ENCODE data around the gene GALNT18. TPM values are rescaled to one million over a fixed set of nuclear protein-coding genes. Genes with fewer than 3 reads are reported as not detected.

GALNT18 gene
- total RNA-seq, 2 experiments from 2014 or later, result not detected

DNA sequence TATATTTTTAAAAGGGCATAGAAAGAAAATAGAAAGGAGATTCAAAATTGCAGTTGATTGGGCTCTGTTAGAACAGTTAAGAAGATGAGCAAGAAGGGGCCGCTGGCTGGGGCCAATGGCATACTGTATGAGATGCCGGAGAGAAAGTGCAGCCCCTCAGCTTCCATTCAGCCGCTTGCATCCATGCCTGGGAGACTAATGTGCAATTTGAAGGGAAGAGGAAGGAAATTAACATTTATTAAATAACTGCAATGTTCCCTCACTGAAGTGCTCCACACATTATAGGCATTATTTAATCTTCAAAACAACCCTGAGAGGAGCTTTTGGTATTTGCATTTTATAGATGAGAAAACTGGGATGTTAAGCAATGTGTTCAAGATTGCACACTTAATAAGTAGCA is 224.0 kb downstream of the GALNT18 start:
- no peak for DNase-seq (ENCODE audit: low spot score)
- H4K20me1 ChIP-seq (ENCODE audit: insufficient read depth, low read length), result no peaks in the 10 kb centered on the region
- POLR2A ChIA-PET, result interaction anchor here (0.5 kb wide), 1 partner anchor 520 kb away, joined by 4 read pairs; no protein-coding TSS in a partner anchor
- no peak overlapping the region for H3K27ac ChIP-seq (ENCODE audit: low read depth, low read length, poor library complexity, severe bottlenecking)
- no TSS peak for BruUV-seq (replicated peaks)
- CTCF ChIA-PET (ENCODE audit: unreplicated experiment), result no interaction called here
- H3K4me1 ChIP-seq (ENCODE audit: insufficient read depth, low read length, poor library complexity, severe bottlenecking), result no peaks in the 10 kb centered on the region
- TF ChIP-seq EZH2phosphoT487 (IDR thresholded peaks at IDR 0.05; ENCODE audit: borderline replicate concordance, low read depth, low read length), result no peak
- TF ChIP-seq, protein P1, sequence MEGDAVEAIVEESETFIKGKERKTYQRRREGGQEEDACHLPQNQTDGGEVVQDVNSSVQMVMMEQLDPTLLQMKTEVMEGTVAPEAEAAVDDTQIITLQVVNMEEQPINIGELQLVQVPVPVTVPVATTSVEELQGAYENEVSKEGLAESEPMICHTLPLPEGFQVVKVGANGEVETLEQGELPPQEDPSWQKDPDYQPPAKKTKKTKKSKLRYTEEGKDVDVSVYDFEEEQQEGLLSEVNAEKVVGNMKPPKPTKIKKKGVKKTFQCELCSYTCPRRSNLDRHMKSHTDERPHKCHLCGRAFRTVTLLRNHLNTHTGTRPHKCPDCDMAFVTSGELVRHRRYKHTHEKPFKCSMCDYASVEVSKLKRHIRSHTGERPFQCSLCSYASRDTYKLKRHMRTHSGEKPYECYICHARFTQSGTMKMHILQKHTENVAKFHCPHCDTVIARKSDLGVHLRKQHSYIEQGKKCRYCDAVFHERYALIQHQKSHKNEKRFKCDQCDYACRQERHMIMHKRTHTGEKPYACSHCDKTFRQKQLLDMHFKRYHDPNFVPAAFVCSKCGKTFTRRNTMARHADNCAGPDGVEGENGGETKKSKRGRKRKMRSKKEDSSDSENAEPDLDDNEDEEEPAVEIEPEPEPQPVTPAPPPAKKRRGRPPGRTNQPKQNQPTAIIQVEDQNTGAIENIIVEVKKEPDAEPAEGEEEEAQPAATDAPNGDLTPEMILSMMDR (conservative IDR thresholded peaks at IDR 0.05; ENCODE audit: low read length), result no peak
- H3K9me2 ChIP-seq (ENCODE audit: insufficient read depth, low read length), result no peaks in the 10 kb centered on the region
- no peaks in the 10 kb centered on the region for H3K36me3 ChIP-seq (ENCODE audit: insufficient read depth, low read length)
- no peaks in the 10 kb centered on the region for H3K79me2 ChIP-seq (ENCODE audit: insufficient read depth, low read depth, low read length)
- no peak overlapping the region for H2AFZ ChIP-seq (ENCODE audit: low read length)
- intact Hi-C loops (cut with micrococcal nuclease; ENCODE audit: unreplicated experiment), result no loop called here
- H3K4me3 ChIP-seq (ENCODE audit: low read depth, low read length, poor library complexity, severe bottlenecking), result no peak overlapping the region
- H3K4me2 ChIP-seq (ENCODE audit: low read length), result no peak overlapping the region
- no peaks in the 10 kb centered on the region for H3K9me3 ChIP-seq (ENCODE audit: low read length)

DNA sequence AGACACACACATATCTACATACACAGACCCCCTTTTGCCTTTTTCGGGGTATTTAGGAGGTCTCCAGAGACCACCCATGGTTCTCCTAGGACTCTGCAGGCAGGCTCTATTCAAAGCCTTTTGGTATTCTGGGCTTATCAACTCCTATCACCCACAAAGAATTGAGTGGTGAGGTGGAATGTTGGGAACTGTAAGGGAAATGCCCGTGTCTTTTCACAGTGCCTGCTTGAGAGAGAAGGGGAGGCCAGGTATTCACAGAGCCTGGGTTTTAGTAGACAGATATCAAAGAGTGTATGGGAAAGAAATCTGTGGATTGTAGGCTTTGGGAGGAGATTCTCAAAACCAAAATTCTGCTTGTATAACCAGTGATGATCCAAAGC is 224.8 kb downstream of the GALNT18 start:
- Histone ChIP-seq H2AFZ (ENCODE audit: low read length) (no peak overlapping the region), H3K36me3 (ENCODE audit: insufficient read depth, low read length) (no peaks in the 10 kb centered on the region), H3K4me1 (ENCODE audit: insufficient read depth, low read length, poor library complexity, severe bottlenecking) (no peaks in the 10 kb centered on the region), H4K20me1 (ENCODE audit: insufficient read depth, low read length) (no peaks in the 10 kb centered on the region), H3K79me2 (ENCODE audit: insufficient read depth, low read depth, low read length) (no peaks in the 10 kb centered on the region), H3K4me3 (ENCODE audit: low read depth, low read length, poor library complexity, severe bottlenecking) (no peak overlapping the region), H3K4me2 (ENCODE audit: low read length) (no peak overlapping the region), H3K27ac (ENCODE audit: low read depth, low read length, poor library complexity, severe bottlenecking) (no peak overlapping the region), H3K9me2 (ENCODE audit: insufficient read depth, low read length) (no peaks in the 10 kb centered on the region), H3K9me3 (ENCODE audit: low read length) (no peaks in the 10 kb centered on the region)
- BruUV-seq (replicated peaks), result no TSS peak
- CTCF ChIA-PET (ENCODE audit: unreplicated experiment), result no interaction called here
- TF ChIP-seq, protein P1 (conservative IDR thresholded peaks at IDR 0.05; ENCODE audit: low read length), result no peak
- TF ChIP-seq EZH2phosphoT487 (IDR thresholded peaks at IDR 0.05; ENCODE audit: borderline replicate concordance, low read depth, low read length), result no peak
- DNase-seq (ENCODE audit: low spot score), result no peak
- intact Hi-C loops (cut with micrococcal nuclease; ENCODE audit: unreplicated experiment), result no loop called here
- POLR2A ChIA-PET, result no interaction called here

DNA sequence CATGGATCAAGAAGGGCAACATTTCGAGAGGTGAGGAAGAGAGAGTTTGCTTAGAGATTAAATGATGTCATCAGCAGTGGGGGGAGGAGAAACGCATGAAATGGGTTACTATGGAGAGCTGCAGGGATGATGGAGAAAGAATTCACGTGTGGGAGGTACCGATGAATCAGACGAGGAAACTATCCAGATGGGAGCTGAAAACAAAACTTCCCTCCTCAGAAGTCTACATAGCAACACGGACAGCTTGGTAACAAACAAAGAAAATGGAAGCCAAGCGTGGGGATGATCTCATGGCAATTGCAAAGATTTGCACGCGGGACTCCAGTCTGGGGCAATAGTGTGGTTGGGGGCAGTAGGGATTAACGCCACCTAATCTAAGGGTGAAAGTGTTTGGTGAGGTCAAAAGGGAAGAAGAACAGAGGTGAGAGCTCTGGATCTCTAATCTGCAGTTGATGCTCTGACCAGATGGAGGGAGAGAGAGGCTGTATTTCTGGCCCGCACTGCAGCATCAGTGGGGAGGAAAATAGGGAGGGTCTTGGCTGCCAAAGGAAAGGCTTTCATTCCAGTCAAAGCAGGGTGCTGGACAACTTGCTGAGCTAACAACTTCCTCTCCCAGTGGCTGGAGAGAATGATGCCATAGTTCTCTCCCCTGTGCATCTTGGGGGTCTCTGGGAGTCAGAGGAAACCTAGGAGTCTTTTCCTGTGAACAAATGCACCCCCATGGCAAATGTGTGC is 225.3 kb downstream of the GALNT18 start:
- CTCF ChIA-PET (ENCODE audit: unreplicated experiment), result no interaction called here
- POLR2A ChIA-PET, result no interaction called here
- Histone ChIP-seq H3K9me3 (ENCODE audit: low read length) (no peaks in the 10 kb centered on the region), H2AFZ (ENCODE audit: low read length) (no peak overlapping the region), H3K79me2 (ENCODE audit: insufficient read depth, low read depth, low read length) (no peaks in the 10 kb centered on the region), H3K9me2 (ENCODE audit: insufficient read depth, low read length) (no peaks in the 10 kb centered on the region), H3K4me3 (ENCODE audit: low read depth, low read length, poor library complexity, severe bottlenecking) (no peak overlapping the region), H3K4me1 (ENCODE audit: insufficient read depth, low read length, poor library complexity, severe bottlenecking) (no peaks in the 10 kb centered on the region), H3K27ac (ENCODE audit: low read depth, low read length, poor library complexity, severe bottlenecking) (no peak overlapping the region), H3K4me2 (ENCODE audit: low read length) (no peak overlapping the region), H4K20me1 (ENCODE audit: insufficient read depth, low read length) (no peaks in the 10 kb centered on the region), H3K36me3 (ENCODE audit: insufficient read depth, low read length) (no peaks in the 10 kb centered on the region)
- no peak for DNase-seq (ENCODE audit: low spot score)
- no peak for TF ChIP-seq EZH2phosphoT487 (IDR thresholded peaks at IDR 0.05; ENCODE audit: borderline replicate concordance, low read depth, low read length)
- TF ChIP-seq, protein P1 (conservative IDR thresholded peaks at IDR 0.05; ENCODE audit: low read length), result no peak
- intact Hi-C loops (cut with micrococcal nuclease; ENCODE audit: unreplicated experiment), result no loop called here
- no TSS peak for BruUV-seq (replicated peaks)

Data from OCI-LY7 (cell line).